Upper lobe of right lung (tissue), 1 donor: Measurements from ENCODE around the gene CASK. TPM values are rescaled to one million over a fixed set of nuclear protein-coding genes. Genes with fewer than 3 reads are reported as not detected.

ENCODE experiments used
- ATAC-seq: fragments of 200-7000 bp; cut with Tn5 transposase; one replicate; pipeline ENCODE4 v1.9.1; 2020; ENCODE audit warnings: mild to moderate bottlenecking, moderate library complexity
- DNase-seq: peaks from one replicate; pipeline ENCODE4 v3.0.0-alpha.2; 2020
- H3K27ac ChIP-seq: fragments of 200-600 bp; one replicate; pipeline ENCODE4 v1.8.0; 2022
- H3K27me3 ChIP-seq: fragments of 200-600 bp; one replicate; pipeline ENCODE4 v1.8.0; 2022; ENCODE audit warnings: mild to moderate bottlenecking
- H3K36me3 ChIP-seq: fragments of 200-600 bp; one replicate; pipeline ENCODE4 v1.8.0; 2022
- H3K4me1 ChIP-seq: fragments of 200-600 bp; one replicate; pipeline ENCODE4 v1.8.0; 2022
- H3K4me3 ChIP-seq: fragments of 200-600 bp; one replicate; pipeline ENCODE4 v1.8.0; 2022; ENCODE audit warnings: mild to moderate bottlenecking
- H3K9me3 ChIP-seq: fragments of 200-600 bp; one replicate; pipeline ENCODE4 v1.8.0; 2022
- intact Hi-C: fragments of 100-400 bp; cut with DNase I; formaldehyde crosslinking; loops from one replicate; pipeline ENCODE4 v1.11.0; 2022
- total RNA-seq: library from RNA; stranded (reverse); fragmentation: NEBNext Ultra II Directional; extraction: Animal tissue kit (Norgen Biotek cat#: 25700); gene quantifications from one replicate; pipeline ENCODE4 v1.2.1, GENCODE V29; 2021
- TF ChIP-seq, protein P1 (sequence below): fragments of 200-600 bp; IDR thresholded peaks from one replicate; pipeline ENCODE4 v1.8.0; 2022; ENCODE audit warnings: antibody characterized with exemption
- donor health status: DM: no; HTN: yes; CAD: no; lungs with severe emphysema.

Gene CASK
- total RNA-seq, 1 donor from 2014 or later: 60.4 TPM

- Histone ChIP-seq H3K36me3 (no peaks in the 10 kb centered on the region), H3K27ac (no peak overlapping the region), H3K4me3 (no peak overlapping the region), H3K27me3 (no peaks in the 10 kb centered on the region), H3K4me1 (no peaks in the 10 kb centered on the region), H3K9me3 (no peaks in the 10 kb centered on the region)
- DNase-seq (no peak), ATAC-seq (no peak)
- TF ChIP-seq, protein P1, sequence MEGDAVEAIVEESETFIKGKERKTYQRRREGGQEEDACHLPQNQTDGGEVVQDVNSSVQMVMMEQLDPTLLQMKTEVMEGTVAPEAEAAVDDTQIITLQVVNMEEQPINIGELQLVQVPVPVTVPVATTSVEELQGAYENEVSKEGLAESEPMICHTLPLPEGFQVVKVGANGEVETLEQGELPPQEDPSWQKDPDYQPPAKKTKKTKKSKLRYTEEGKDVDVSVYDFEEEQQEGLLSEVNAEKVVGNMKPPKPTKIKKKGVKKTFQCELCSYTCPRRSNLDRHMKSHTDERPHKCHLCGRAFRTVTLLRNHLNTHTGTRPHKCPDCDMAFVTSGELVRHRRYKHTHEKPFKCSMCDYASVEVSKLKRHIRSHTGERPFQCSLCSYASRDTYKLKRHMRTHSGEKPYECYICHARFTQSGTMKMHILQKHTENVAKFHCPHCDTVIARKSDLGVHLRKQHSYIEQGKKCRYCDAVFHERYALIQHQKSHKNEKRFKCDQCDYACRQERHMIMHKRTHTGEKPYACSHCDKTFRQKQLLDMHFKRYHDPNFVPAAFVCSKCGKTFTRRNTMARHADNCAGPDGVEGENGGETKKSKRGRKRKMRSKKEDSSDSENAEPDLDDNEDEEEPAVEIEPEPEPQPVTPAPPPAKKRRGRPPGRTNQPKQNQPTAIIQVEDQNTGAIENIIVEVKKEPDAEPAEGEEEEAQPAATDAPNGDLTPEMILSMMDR: no peak
- intact Hi-C loops: no loop called here
Measured at GRCh38 chrX:41958861-41959260, 35.5 kb upstream of the CASK start.

DNA sequence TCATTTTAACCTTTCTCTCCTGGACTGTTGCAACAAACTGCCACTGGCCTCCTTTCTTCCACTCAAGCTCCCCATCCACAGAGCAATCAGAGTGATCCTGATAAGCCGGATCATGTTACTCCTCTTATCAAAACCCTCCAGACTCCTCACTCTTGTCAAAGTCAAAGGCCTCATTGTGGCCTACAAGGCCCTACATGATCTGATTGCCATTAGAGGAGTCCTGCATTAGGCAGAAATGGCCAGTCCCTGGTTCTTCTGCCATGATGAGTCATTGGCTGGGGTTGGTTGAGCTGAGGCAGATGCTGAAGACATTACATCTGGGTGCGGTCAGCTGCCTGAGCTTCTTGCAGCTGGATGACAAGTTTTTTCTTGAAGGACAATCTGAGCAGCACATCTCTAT is 32.7 kb upstream of the CASK start:
- intact Hi-C loops: no loop called here

GRCh38 chrX:41952102-41952501 is 28.7 kb upstream of the CASK start:
- H3K4me1 ChIP-seq: no peaks in the 10 kb centered on the region
- no peaks in the 10 kb centered on the region for H3K36me3 ChIP-seq
- no peaks in the 10 kb centered on the region for H3K9me3 ChIP-seq
- DNase-seq (no peak), ATAC-seq (no peak)
- intact Hi-C loops: no loop called here
- TF ChIP-seq, protein P1: no peak
- no peak overlapping the region for H3K4me3 ChIP-seq
- H3K27me3 ChIP-seq: no peaks in the 10 kb centered on the region
- no peak overlapping the region for H3K27ac ChIP-seq

More for the DNA sequence above, 32.7 kb upstream of the CASK start:
- no peak overlapping the region for H3K4me3 ChIP-seq
- ATAC-seq: no peak
- H3K4me1 ChIP-seq: no peaks in the 10 kb centered on the region
- TF ChIP-seq, protein P1: no peak
- no peak for DNase-seq
- H3K9me3 ChIP-seq: no peaks in the 10 kb centered on the region
- no peaks in the 10 kb centered on the region for H3K27me3 ChIP-seq
- H3K36me3 ChIP-seq: no peaks in the 10 kb centered on the region
- H3K27ac ChIP-seq: no peak overlapping the region

DNA sequence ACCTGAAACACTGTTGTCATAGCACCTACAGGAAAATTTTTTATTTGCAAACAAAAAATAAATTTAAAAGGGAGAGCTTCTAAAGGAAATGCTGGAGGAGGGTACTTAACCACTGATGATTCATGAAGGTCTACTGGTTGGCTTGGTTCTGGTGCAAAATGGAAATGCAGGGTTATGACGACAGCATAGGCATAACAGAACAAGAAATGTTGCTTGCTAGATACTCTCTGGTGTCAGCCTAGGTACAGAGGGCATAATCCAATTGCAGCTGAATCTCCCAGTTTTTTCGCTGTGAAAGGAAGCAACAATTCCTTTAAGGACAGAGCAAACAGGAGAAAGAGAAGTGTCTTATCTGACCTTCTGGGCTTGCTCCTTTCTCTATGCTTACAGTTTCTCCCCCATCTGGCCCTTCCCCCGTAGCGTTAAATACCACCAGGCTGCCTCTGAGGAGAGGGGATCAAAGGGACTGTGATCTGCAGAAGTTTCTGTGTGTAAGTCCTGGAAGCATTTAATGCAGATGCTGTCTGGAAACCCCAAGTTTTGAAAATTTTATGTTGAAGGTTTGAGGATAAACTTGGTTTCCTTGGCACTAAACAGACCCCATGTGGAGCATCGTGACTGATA is 23.7 kb upstream of the CASK start:
- TF ChIP-seq, protein P1: no peak
- Histone ChIP-seq H3K27ac (no peak overlapping the region), H3K27me3 (no peaks in the 10 kb centered on the region), H3K4me1 (no peaks in the 10 kb centered on the region), H3K36me3 (no peaks in the 10 kb centered on the region), H3K9me3 (no peaks in the 10 kb centered on the region), H3K4me3 (no peak overlapping the region)
- intact Hi-C loops: no loop called here
- DNase-seq: no peak
- ATAC-seq: no peak

DNA sequence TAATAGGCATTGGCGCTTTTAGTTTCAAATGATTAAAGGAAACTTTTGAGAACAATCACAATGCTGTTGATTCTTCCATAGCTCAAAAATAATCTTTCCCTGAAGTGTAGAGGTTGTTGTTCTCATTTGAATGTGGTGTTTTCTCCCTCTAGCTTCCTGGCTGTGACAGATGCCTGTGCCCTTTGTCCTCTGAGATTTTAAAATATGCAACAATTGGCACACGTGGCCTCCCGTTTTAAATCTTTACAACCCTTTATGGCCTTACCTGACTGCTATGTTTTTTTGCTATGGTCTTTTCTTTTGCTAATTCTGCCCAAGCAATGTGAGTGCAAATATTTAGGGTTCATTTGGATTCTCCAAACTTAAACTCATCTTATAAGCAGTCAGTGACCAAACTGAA is 22.9 kb upstream of the CASK start:
- TF ChIP-seq, protein P1: no peak
- no peaks in the 10 kb centered on the region for H3K9me3 ChIP-seq
- no peaks in the 10 kb centered on the region for H3K36me3 ChIP-seq
- DNase-seq (no peak), ATAC-seq (no peak)
- H3K27ac ChIP-seq: no peak overlapping the region
- H3K4me1 ChIP-seq: no peaks in the 10 kb centered on the region
- H3K4me3 ChIP-seq: no peak overlapping the region
- no peaks in the 10 kb centered on the region for H3K27me3 ChIP-seq
- intact Hi-C loops: no loop called here

GRCh38 chrX:41935832-41936231 is 12.5 kb upstream of the CASK start:
- Histone ChIP-seq H3K27ac (no peak overlapping the region), H3K36me3 (no peaks in the 10 kb centered on the region), H3K27me3 (no peaks in the 10 kb centered on the region), H3K9me3 (no peaks in the 10 kb centered on the region), H3K4me1 (no peaks in the 10 kb centered on the region), H3K4me3 (no peak overlapping the region)
- DNase-seq (no peak), ATAC-seq (no peak)
- TF ChIP-seq, protein P1: no peak
- intact Hi-C loops: no loop called here
